Ectodermal cell (in vitro differentiated cells): ENCODE measurements around the gene CACNG6.

ENCODE experiments used
- H3K27ac ChIP-seq: 2 replicates; pipeline ENCODE4 v1.7.0; 2013; ENCODE audit warnings: mild to moderate bottlenecking, low read depth, low read length; ENCODE audit not compliant: insufficient read depth, poor library complexity, severe bottlenecking
- H3K27me3 ChIP-seq: 2 replicates; pipeline ENCODE4 v1.7.0; 2013; ENCODE audit warnings: mild to moderate bottlenecking, low read length; ENCODE audit not compliant: insufficient read depth, control insufficient read depth, poor library complexity, severe bottlenecking
- H3K36me3 ChIP-seq: one replicate; pipeline ENCODE4 v1.7.0; 2013; ENCODE audit warnings: low read length; ENCODE audit not compliant: control insufficient read depth, insufficient read depth
- H3K4me1 ChIP-seq: one replicate; pipeline ENCODE4 v1.7.0; 2013; ENCODE audit warnings: low read length; ENCODE audit not compliant: control insufficient read depth, insufficient read depth
- H3K4me3 ChIP-seq: 2 replicates; pipeline ENCODE4 v1.7.0; 2013; ENCODE audit warnings: low read depth, low read length, control low read depth; ENCODE audit not compliant: insufficient read depth
- H3K9me3 ChIP-seq: 2 replicates; pipeline ENCODE4 v1.7.0; 2013; ENCODE audit warnings: mild to moderate bottlenecking, low read length, moderate library complexity; ENCODE audit not compliant: control insufficient read depth
- WGBS, 2 experiments: methylation state at CpG; one replicate each; pipeline ENCODE4 v1.1.7; 2013; ENCODE audit warnings: missing lambda C conversion rate in 2 of 2; 5-methylcytosine and 5-hydroxymethylcytosine counted together

CACNG6 gene

GRCh38 chr19:53999694-54000093 lies 8.3 kb downstream of the CACNG6 start:
- Histone ChIP-seq H3K36me3 (no peaks in the 10 kb centered on the region), H3K9me3 (no peaks in the 10 kb centered on the region), H3K27me3 (peaks cover 33% of the 10 kb centered on the region), H3K27ac (no peak overlapping the region), H3K4me1 (no peaks in the 10 kb centered on the region), H3K4me3 (no peak overlapping the region)
- 91 to 95% methylated on average over 5 of the region's 5 CpGs for WGBS, 2 experiments

DNA sequence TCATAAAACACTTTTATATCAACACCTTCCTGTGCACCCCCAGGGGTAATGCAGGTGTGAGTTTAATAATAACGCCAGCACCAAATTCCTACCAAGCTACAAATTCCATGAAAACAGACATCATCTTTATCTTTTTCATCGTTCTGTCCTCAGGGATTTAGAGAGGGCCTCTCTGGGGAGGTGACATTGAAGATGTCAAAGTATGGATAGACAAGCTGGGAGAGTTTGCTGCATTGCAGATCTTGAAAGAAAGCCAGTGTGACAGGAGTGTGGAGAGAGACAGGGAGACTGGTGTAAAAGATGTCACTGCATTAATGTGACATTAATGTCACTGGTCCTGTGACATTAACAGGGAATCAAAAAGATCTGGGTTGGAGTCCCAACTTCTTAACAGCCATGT lies 10.1 kb downstream of the CACNG6 start:
- Histone ChIP-seq H3K4me3 (no peak overlapping the region), H3K27me3 (peaks cover 27% of the 10 kb centered on the region), H3K9me3 (no peaks in the 10 kb centered on the region), H3K36me3 (no peaks in the 10 kb centered on the region), H3K4me1 (no peaks in the 10 kb centered on the region), H3K27ac (no peak overlapping the region)
- 85 to 100% methylated on average over 2 of the region's 2 CpGs for WGBS, 2 experiments

- WGBS, 2 experiments: 89 to 92% methylated on average over 8 of the region's 10 CpGs
- Histone ChIP-seq H3K4me3 (no peak overlapping the region), H3K4me1 (no peaks in the 10 kb centered on the region), H3K27me3 (peaks cover 22% of the 10 kb centered on the region), H3K36me3 (no peaks in the 10 kb centered on the region), H3K9me3 (no peaks in the 10 kb centered on the region), H3K27ac (no peak overlapping the region)
These were observed 11.3 kb downstream of the CACNG6 start for GRCh38 chr19:54002495-54003315.

GRCh38 chr19:54009440-54009839 lies 18.0 kb downstream of the CACNG6 start:
- H3K4me1 ChIP-seq: peaks cover 4% of the 10 kb centered on the region
- H3K27ac ChIP-seq: no peak overlapping the region
- no peaks in the 10 kb centered on the region for H3K27me3 ChIP-seq
- H3K9me3 ChIP-seq: no peaks in the 10 kb centered on the region
- no peaks in the 10 kb centered on the region for H3K36me3 ChIP-seq
- H3K4me3 ChIP-seq: no peak overlapping the region
- 91 to 94% methylated on average over 8 of the region's 8 CpGs for WGBS, 2 experiments

DNA sequence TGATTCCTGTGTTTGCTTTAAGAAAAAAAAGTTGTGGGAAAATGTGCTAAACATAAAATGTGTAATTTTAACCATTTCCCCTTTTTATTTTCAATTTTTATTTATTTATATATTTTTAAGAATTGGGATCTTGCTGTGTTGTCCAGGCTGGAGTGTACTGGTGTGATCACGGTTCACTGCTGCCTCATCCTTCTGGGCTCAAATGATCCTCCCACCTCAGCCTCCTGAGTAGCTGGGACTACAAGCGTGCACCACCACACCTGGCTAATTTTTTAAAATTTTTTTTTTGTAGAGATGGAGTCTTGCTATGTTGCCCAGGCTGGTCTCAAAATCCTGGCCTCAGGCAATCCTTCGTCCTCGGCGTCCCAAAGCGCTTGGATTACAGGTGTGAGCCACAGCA lies 19.0 kb downstream of the CACNG6 start:
- Histone ChIP-seq H3K36me3 (no peaks in the 10 kb centered on the region), H3K27me3 (no peaks in the 10 kb centered on the region), H3K27ac (no peak overlapping the region), H3K4me1 (peaks cover 4% of the 10 kb centered on the region), H3K9me3 (no peaks in the 10 kb centered on the region), H3K4me3 (no peak overlapping the region)
- WGBS, 2 experiments: 91 to 94% methylated on average over 6 of the region's 6 CpGs

DNA sequence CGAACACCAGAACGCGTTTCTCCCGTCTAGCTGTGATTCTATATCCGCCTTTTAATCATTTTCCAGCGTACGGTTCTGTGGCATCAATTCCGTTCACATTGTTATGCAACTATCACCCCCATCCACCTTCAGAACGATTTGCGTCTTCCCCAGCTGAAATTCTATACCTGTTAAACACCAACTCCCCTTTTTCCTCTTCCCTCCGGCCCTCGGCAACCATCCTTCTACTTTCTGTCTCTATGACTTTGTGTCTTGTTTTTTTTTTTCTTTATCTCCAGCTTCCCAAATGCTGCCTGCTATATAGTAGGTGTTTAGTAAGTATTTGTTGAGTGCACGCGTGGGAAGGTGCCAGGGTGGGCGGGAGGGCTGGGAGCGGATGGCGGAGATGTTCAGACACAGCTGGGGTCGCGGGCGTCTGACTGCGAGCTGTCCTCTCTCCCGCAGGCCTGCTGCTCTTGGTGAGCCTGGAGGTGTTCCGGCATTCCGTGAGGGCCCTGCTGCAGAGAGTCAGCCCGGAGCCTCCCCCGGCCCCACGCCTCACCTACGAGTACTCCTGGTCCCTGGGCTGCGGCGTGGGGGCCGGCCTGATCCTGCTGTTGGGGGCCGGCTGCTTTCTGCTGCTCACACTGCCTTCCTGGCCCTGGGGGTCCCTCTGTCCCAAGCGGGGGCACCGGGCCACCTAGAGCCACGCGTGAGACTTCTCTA lies 20.2 kb downstream of the CACNG6 start:
- peaks cover 4% of the 10 kb centered on the region for H3K4me1 ChIP-seq
- no peak overlapping the region for H3K27ac ChIP-seq
- no peak overlapping the region for H3K4me3 ChIP-seq
- 52 to 55% methylated on average over 36 of the region's 36 CpGs for WGBS, 2 experiments
- no peaks in the 10 kb centered on the region for H3K9me3 ChIP-seq
- no peaks in the 10 kb centered on the region for H3K36me3 ChIP-seq
- no peaks in the 10 kb centered on the region for H3K27me3 ChIP-seq

DNA sequence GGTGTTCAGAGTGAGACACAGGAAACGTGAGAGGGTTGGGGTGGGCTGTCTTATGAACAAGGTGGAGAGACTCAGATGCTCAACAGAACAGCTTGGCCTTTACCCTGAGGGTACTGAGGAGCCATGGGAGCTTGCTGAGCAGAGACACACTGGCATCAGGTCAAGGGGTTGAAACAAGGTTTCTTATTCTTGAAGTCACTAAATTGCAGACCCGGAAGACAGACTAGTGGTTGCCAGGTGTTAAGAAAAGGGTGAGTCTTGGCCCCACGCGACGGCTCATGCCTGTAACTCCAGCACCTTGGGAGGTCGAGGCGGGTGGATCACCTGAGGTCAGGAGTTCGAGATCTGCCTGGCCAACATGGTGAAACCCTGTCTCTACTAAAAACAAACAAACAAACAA lies 22.4 kb downstream of the CACNG6 start:
- 88 to 95% methylated on average over 8 of the region's 8 CpGs for WGBS, 2 experiments
- H3K36me3 ChIP-seq: no peaks in the 10 kb centered on the region
- H3K4me1 ChIP-seq: peaks cover 4% of the 10 kb centered on the region
- no peak overlapping the region for H3K4me3 ChIP-seq
- H3K27ac ChIP-seq: no peak overlapping the region
- H3K9me3 ChIP-seq: no peaks in the 10 kb centered on the region
- H3K27me3 ChIP-seq: no peaks in the 10 kb centered on the region

DNA sequence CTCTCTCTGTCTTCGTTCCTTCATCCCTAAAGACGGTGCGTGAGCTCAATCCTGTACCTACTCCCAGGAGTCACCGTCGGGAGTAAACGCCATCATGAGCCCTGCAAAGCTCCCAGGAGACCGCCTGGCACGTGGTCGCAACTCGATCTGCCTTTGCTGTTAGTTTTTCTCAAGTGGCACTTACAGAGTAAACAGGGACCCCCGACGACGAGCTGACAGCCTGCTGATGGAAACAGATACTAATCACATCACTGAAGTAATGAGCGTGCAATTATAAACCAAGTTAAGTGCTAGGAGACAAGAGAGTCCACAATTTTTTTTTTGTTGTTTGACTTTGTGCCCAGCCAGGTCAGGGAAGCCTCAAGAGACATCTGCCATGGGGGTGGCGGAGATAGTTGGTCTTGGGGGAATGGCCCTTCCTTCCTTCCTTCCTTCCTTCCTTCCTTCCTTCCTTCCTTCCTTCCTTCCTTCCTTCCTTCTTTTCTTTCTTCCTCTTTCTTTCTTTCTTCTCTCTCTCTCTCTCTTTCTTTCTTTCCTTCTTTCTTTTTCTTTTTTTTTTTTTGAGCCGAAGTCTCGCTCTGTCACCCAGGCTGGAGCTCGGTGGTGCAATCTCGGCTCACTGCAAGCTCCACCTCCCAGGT lies 23.6 kb downstream of the CACNG6 start:
- Histone ChIP-seq H3K4me1 (peaks cover 4% of the 10 kb centered on the region), H3K9me3 (no peaks in the 10 kb centered on the region), H3K27ac (no peak overlapping the region), H3K4me3 (no peak overlapping the region), H3K27me3 (no peaks in the 10 kb centered on the region), H3K36me3 (no peaks in the 10 kb centered on the region)
- 77 to 80% methylated on average over 19 of the region's 19 CpGs for WGBS, 2 experiments

DNA sequence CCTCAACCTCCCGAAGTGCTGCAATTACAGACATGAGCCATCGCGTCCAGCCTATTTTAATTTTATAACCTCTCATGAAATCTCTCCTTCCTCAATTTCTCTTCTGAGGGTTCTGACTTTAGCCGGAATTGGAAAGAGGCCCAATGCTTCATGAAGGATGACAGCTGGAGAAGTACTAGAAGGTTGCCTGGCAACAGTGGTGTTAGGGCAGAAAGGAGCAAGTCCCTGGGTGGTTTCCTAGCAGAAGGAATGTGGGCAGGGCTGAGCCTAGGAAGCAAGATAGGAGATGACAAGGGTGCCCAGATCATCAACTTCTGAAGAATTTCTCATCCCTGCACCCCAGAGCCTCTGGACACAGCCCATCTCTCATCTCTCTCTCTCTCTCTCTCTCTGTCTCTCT lies 25.8 kb downstream of the CACNG6 start:
- Histone ChIP-seq H3K4me3 (no peak overlapping the region), H3K9me3 (no peaks in the 10 kb centered on the region), H3K4me1 (no peaks in the 10 kb centered on the region), H3K36me3 (no peaks in the 10 kb centered on the region), H3K27ac (no peak overlapping the region), H3K27me3 (no peaks in the 10 kb centered on the region)
- 88 to 89% methylated on average over 4 of the region's 4 CpGs for WGBS, 2 experiments

DNA sequence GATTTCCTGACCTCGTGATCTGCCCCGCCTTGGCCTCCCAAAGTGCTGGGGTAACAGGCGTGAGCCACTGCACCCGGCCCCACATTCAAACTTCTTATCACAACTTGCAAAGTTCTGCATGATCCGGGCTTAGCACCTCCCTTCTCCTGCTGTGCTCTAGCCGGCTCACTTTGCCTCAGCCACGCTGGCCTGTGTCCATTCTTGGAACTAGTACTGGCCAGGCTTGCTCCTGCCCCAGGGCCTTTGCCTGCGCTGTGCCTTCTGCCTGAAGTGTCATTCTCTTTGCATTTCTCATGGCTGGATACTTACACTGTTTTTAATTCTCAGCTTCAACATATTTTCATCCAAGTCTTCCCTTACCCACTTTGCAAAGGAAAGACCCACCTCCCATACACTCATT lies 29.9 kb downstream of the CACNG6 start:
- Histone ChIP-seq H3K4me1 (no peaks in the 10 kb centered on the region), H3K36me3 (no peaks in the 10 kb centered on the region), H3K4me3 (no peak overlapping the region), H3K9me3 (no peaks in the 10 kb centered on the region), H3K27me3 (no peaks in the 10 kb centered on the region), H3K27ac (no peak overlapping the region)
- WGBS, 2 experiments: 85 to 90% methylated on average over 8 of the region's 8 CpGs
